A673 (cell line): Measurements from ENCODE around the gene GPR179.

Experiments used
- CTCF ChIP-seq: fragments of 300-800, 200-600 bp; sonication (generic); conservative IDR thresholded peaks from 2 replicates; pipeline ENCODE4 v1.5.1; 2017; ENCODE audit warnings: low read depth, mild to moderate bottlenecking, antibody characterized with exemption, low read length, moderate library complexity, mixed read lengths
- EZH2 ChIP-seq: fragments of 200-600 bp; sonication (generic); IDR thresholded peaks from 2 replicates; pipeline ENCODE4 v1.6.1; 2017; ENCODE audit warnings: borderline replicate concordance, low read depth, mild to moderate bottlenecking, mixed read lengths, antibody characterized with exemption, low read length; ENCODE audit not compliant: poor library complexity, severe bottlenecking

- no peak for TF ChIP-seq CTCF
- TF ChIP-seq EZH2: no peak
These were observed 11.0 kb downstream of the GPR179 start for GRCh38 chr17:38332735-38333134.
